AG04450 (cell line): ENCODE measurements around the gene RAC3. TPM values are rescaled to one million over a fixed set of nuclear protein-coding genes. Genes with fewer than 3 reads are reported as not detected.

ENCODE experiments used
- CTCF ChIA-PET: fragments of 300-600, 350-600 bp; formaldehyde crosslinking; extraction: SDS; loops from one replicate; lab custom pipeline; 2022; ENCODE audit warnings: antibody characterized with exemption, inconsistent platforms; lab: Charles Lee
- POLR2A ChIA-PET: fragments of 350-600 bp; formaldehyde crosslinking; extraction: SDS; loops from one replicate; lab custom pipeline; 2021; ENCODE audit warnings: antibody characterized with exemption, inconsistent platforms; lab: Yijun Ruan, JAX
- DNase-seq: peaks from one replicate; pipeline ENCODE4 v3.0.0-alpha.2; 2011; ENCODE audit warnings: low read depth, low spot score
- H3K27ac ChIP-seq: one replicate; pipeline ENCODE4 v1.5.1; 2012; ENCODE audit warnings: low read depth, low read length, control low read depth
- H3K27me3 ChIP-seq: one replicate; pipeline ENCODE4 v1.6.0; 2012; ENCODE audit warnings: low read length; ENCODE audit not compliant: control insufficient read depth, insufficient read depth
- H3K4me3 ChIP-seq: 2 replicates; pipeline ENCODE4 v1.5.1; 2011; ENCODE audit warnings: mild to moderate bottlenecking, low read depth, low read length, control low read depth
- H3K9me3 ChIP-seq: 2 replicates; pipeline ENCODE4 v1.5.1; 2012; ENCODE audit warnings: low read length; ENCODE audit not compliant: control insufficient read depth, insufficient read depth
- polyA plus RNA-seq: library from polyadenylated mRNA; depleted of rRNA; stranded (reverse); fragments of >200 nt; gene quantifications from 2 replicates; pipeline ENCODE4 v1.2.3, GENCODE V29; 2011
- TF ChIP-seq, protein P1 (sequence below): IDR thresholded peaks from 2 replicates; pipeline ENCODE4 v1.5.1; 2011; ENCODE audit warnings: low read depth, low read length, control low read depth, inconsistent platforms

Gene RAC3
- polyA plus RNA-seq, 1 experiment = 12.9 TPM

DNA sequence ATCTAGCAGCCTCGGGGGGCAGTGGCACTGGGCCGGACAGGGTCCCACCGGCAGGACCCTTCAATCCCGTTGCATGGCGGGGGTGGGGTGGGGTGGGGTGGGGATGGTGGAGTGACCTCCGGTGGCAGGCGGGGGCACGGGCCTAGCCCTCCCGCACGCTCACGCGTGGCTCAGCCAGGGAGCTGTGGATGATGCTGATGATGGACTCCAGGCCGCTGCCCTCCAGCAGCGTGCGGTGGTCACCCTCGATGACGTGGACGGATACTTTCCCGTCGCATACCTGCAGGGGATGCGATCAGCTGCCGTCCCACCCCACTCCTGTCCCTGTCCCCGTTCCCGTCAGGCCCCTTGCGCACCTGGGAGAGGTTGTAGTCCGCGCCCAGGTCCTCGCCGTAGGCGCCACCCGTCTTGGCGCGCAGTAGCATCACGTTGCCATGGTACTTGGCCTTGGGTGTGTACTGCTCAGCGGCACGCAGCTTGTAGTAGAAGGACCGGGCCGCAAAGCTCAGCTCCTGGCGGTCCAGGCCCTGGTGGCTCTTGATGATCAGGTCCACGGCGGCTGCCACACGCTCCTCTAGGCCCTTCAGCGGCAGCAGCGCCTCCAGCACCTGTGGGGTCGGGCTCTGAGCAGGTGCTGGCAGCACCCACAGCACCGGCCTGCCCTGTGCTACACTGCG is 47.7 kb downstream of the RAC3 start:
- POLR2A ChIA-PET = interaction anchor here (0.6 kb wide), 1 partner anchor 41 kb away, joined by 3 read pairs; the partner anchor contains the start of gene DCXR
- Histone ChIP-seq H3K27ac (no peak overlapping the region), H3K9me3 (no peaks in the 10 kb centered on the region; the same call in 1 of the 2 replicates), H3K27me3 (no peaks in the 10 kb centered on the region), H3K4me3 (no peak overlapping the region)
- TF ChIP-seq, protein P1, sequence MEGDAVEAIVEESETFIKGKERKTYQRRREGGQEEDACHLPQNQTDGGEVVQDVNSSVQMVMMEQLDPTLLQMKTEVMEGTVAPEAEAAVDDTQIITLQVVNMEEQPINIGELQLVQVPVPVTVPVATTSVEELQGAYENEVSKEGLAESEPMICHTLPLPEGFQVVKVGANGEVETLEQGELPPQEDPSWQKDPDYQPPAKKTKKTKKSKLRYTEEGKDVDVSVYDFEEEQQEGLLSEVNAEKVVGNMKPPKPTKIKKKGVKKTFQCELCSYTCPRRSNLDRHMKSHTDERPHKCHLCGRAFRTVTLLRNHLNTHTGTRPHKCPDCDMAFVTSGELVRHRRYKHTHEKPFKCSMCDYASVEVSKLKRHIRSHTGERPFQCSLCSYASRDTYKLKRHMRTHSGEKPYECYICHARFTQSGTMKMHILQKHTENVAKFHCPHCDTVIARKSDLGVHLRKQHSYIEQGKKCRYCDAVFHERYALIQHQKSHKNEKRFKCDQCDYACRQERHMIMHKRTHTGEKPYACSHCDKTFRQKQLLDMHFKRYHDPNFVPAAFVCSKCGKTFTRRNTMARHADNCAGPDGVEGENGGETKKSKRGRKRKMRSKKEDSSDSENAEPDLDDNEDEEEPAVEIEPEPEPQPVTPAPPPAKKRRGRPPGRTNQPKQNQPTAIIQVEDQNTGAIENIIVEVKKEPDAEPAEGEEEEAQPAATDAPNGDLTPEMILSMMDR = no peak
- DNase-seq = no peak
- CTCF ChIA-PET = no interaction called here

DNA sequence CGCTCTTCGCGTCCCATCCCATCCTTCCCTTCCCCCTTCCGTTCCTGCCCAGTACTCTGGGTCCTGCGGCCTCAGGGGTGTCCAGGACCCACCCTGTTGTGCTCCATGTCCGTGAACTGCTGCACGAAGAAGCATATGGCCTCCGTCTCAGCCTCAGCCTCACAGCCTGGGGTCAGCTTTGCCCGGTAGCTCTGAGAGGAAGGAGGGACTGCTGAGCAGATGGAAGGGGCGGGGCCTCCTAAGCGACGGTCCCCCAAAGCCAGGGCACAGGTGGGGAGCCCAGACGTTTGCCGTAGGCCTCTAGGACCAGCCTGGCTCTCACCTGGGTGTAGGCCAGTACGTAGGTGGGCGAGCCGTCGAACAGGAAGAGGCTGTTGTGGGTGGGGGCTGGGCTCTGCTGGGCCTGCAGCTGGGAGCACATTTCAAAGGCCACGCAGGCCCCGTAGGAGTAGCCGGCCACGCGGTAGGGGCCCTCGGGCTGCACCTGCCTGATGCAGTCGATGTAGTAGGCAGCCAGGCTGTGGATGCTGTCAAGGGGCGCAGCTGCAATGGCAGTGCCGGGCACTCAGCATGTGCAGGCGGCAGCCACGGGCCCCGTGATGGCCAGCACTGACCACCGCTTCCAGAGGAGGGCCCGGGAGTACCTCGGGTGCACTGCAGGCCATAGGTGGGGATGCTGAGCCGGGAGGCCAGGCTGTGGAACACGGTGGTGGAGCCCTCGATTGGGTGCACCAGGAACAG is 48.7 kb downstream of the RAC3 start:
- TF ChIP-seq, protein P1 = no peak
- POLR2A ChIA-PET = interaction anchor here (0.6 kb wide), 1 partner anchor 43 kb away, joined by 3 read pairs; the partner anchor contains the start of gene DCXR
- no peaks in the 10 kb centered on the region for H3K27me3 ChIP-seq
- CTCF ChIA-PET = no interaction called here
- H3K27ac ChIP-seq = no peak overlapping the region
- DNase-seq = no peak
- no peaks in the 10 kb centered on the region; the same call in 1 of the 2 replicates for H3K9me3 ChIP-seq
- no peak overlapping the region for H3K4me3 ChIP-seq

DNA sequence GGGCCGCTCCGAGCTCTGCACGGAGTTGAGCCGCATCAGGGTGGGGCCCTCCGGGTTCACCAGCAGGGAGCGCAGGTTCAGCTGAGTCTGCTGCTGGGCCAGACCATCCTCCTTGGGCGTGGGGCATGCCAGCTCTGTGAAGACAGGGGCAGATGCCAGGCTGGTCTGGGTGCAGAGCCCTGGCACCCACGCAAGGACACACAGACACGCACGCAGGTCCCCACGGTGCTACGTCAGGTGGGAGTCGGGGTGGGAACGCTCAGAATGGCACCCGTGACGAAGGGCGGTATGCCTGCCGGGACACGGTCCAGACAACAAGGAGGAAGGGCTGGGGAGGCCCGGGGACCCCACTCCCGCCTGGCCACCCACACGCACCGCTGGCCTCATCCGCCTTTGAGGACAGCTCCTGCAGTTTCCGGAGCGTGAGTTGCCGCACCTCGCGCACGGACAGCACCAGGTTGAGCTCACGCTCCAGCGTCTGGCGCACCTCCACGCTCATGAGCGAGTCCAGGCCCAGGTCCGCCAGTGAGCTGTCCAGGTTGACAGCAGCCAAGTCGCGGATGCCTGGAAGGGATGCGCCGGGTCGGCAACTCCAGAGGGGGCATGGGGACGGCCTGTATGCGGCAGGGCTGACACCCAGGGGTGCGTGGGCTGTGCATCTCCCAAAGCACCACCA is 49.4 kb downstream of the RAC3 start:
- TF ChIP-seq, protein P1 = no peak

DNA sequence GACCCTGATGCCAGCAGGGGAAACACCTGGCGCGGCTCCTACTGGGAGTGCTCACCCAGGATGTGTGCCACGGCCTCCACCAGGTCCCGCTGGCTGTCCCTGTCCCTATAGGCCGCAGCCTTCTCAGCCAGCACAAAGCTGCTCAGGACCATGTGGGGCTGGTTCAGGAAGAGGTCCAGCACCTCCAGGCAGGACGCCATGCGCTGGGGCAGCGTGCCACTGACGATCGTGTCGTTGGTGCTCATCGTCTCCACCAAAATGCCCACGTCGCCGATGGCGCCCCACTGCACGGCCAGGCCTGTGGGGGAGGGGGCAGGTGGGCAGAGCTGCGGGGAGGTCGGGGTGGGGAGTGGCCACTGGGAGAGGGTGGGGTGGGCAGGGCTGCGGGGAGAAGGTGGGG is 50.1 kb downstream of the RAC3 start:
- DNase-seq = no peak
- TF ChIP-seq, protein P1 = no peak
- POLR2A ChIA-PET = interaction anchor here (0.6 to 1.0 kb wide), 2 partner anchors 11 to 50 kb away, joined by 3 read pairs; partner anchors contain the start of gene RAC3
- Histone ChIP-seq H3K27me3 (no peaks in the 10 kb centered on the region), H3K27ac (no peak overlapping the region), H3K4me3 (no peak overlapping the region), H3K9me3 (no peaks in the 10 kb centered on the region; the same call in 1 of the 2 replicates)
- CTCF ChIA-PET = no interaction called here

More for the DNA sequence above, 49.4 kb downstream of the RAC3 start:
- Histone ChIP-seq H3K9me3 (no peaks in the 10 kb centered on the region; the same call in 1 of the 2 replicates), H3K27me3 (no peaks in the 10 kb centered on the region), H3K4me3 (no peak overlapping the region), H3K27ac (no peak overlapping the region)
- no peak for DNase-seq
- POLR2A ChIA-PET = interaction anchor here (1.0 kb wide), 1 partner anchor 49 kb away, joined by 3 read pairs; the partner anchor contains the start of gene RAC3
- CTCF ChIA-PET = no interaction called here
